Mesenchymal stem cell (in vitro differentiated cells and primary cell): ENCODE results near the gene FAM24B.

ENCODE experiments used
- DNase-seq: peaks from one replicate; pipeline ENCODE4 v3.0.0-alpha.2; 2013
- H2AFZ ChIP-seq: one replicate; pipeline ENCODE4 v1.6.1; 2013; ENCODE audit warnings: low read depth, mild to moderate bottlenecking, control low read depth, inconsistent platforms, low read length, moderate library complexity
- H2AK5ac ChIP-seq: 2 replicates; pipeline ENCODE4 v1.6.1; 2013; ENCODE audit warnings: low read length, moderate library complexity, mild to moderate bottlenecking, inconsistent platforms; ENCODE audit not compliant: severe bottlenecking
- H2BK120ac ChIP-seq: one replicate; pipeline ENCODE4 v1.6.1; 2013; ENCODE audit warnings: low read depth, mild to moderate bottlenecking, inconsistent platforms, low read length, moderate library complexity
- H2BK12ac ChIP-seq, 2 experiments: one replicate each; pipeline ENCODE4 v1.6.1; 2013; ENCODE audit warnings: inconsistent platforms in 2 of 2, low read length in 2 of 2, mild to moderate bottlenecking in 2 of 2, moderate library complexity in 2 of 2, control low read depth in 1 of 2
- H2BK15ac ChIP-seq: one replicate; pipeline ENCODE4 v1.6.1; 2013; ENCODE audit warnings: mild to moderate bottlenecking, low read depth, inconsistent platforms; ENCODE audit not compliant: poor library complexity, severe bottlenecking
- H2BK5ac ChIP-seq: 2 replicates; pipeline ENCODE4 v1.6.1; 2013; ENCODE audit warnings: low read depth, mild to moderate bottlenecking, low read length, control low read depth, inconsistent platforms; ENCODE audit not compliant: poor library complexity, severe bottlenecking
- H3K14ac ChIP-seq, 2 experiments: one replicate each; pipeline ENCODE4 v1.6.1; 2013; ENCODE audit warnings: inconsistent platforms in 2 of 2, low read length in 2 of 2, control low read depth in 1 of 2, mild to moderate bottlenecking in 1 of 2, moderate library complexity in 1 of 2
- H3K18ac ChIP-seq, 2 experiments: one replicate each; pipeline ENCODE4 v1.6.1; 2013; ENCODE audit warnings: inconsistent platforms in 2 of 2, low read length in 2 of 2, control low read depth in 1 of 2, low read depth in 1 of 2, mild to moderate bottlenecking in 1 of 2
- H3K23ac ChIP-seq, 2 experiments: one replicate each; pipeline ENCODE4 v1.6.1; 2013; ENCODE audit warnings: inconsistent platforms in 2 of 2, low read length in 2 of 2, mild to moderate bottlenecking in 2 of 2, moderate library complexity in 2 of 2, control low read depth in 1 of 2
- H3K27ac ChIP-seq: 2 replicates; pipeline ENCODE4 v1.5.1; 2013; ENCODE audit warnings: mild to moderate bottlenecking, moderate library complexity, low read length, control low read depth, inconsistent platforms; ENCODE audit not compliant: poor library complexity, severe bottlenecking
- H3K27me3 ChIP-seq, 2 experiments: 2 replicates each; pipeline versions ENCODE4 v1.6.1 to v1.7.0; 2013; ENCODE audit warnings: low read length in 2 of 2, mild to moderate bottlenecking in 2 of 2, moderate library complexity in 2 of 2, control low read depth in 1 of 2, inconsistent platforms in 1 of 2; ENCODE audit not compliant: control insufficient read depth in 1 of 2, insufficient read depth in 1 of 2
- H3K36me3 ChIP-seq, 2 experiments: 2 replicates each; pipeline versions ENCODE4 v1.6.1 to v1.7.0; 2013; ENCODE audit warnings: low read length in 2 of 2, control low read depth in 1 of 2, inconsistent platforms in 1 of 2, low read depth in 1 of 2, mild to moderate bottlenecking in 1 of 2; ENCODE audit not compliant: insufficient read depth in 2 of 2, control insufficient read depth in 1 of 2
- H3K4ac ChIP-seq, 2 experiments: one replicate each; pipeline ENCODE4 v1.6.1; 2013; ENCODE audit warnings: inconsistent platforms in 2 of 2, low read length in 2 of 2, mild to moderate bottlenecking in 2 of 2, moderate library complexity in 2 of 2, control low read depth in 1 of 2, low read depth in 1 of 2
- H3K4me1 ChIP-seq: 2 replicates; pipeline ENCODE4 v1.6.1; 2013; ENCODE audit warnings: low read depth, low read length, control low read depth; ENCODE audit not compliant: control insufficient read depth, insufficient read depth
- H3K4me2 ChIP-seq: 2 replicates; pipeline ENCODE4 v1.6.1; 2013; ENCODE audit warnings: low read length, mild to moderate bottlenecking, inconsistent platforms; ENCODE audit not compliant: poor library complexity, severe bottlenecking
- H3K4me3 ChIP-seq, 2 experiments: 2 replicates each; pipeline versions ENCODE4 v1.5.1 to v1.7.0; 2013; ENCODE audit warnings: low read length in 2 of 2, mild to moderate bottlenecking in 2 of 2, control low read depth in 1 of 2, low read depth in 1 of 2; ENCODE audit not compliant: insufficient read depth in 1 of 2
- H3K79me1 ChIP-seq: replicated peaks from 2 replicates; pipeline ENCODE4 v1.6.1; 2013; ENCODE audit warnings: mild to moderate bottlenecking, control low read depth, low read length, inconsistent platforms; ENCODE audit not compliant: poor library complexity, severe bottlenecking
- H3K9ac ChIP-seq: 2 replicates; pipeline ENCODE4 v1.7.0; 2013; ENCODE audit warnings: mild to moderate bottlenecking, low read length, moderate library complexity
- H3K9me3 ChIP-seq: 2 replicates; pipeline ENCODE4 v1.7.0; 2013; ENCODE audit warnings: mild to moderate bottlenecking, low read length; ENCODE audit not compliant: control insufficient read depth
- H4K8ac ChIP-seq: one replicate; pipeline ENCODE4 v1.6.1; 2013; ENCODE audit warnings: inconsistent platforms, mild to moderate bottlenecking, low read length, moderate library complexity
- H4K91ac ChIP-seq: one replicate; pipeline ENCODE4 v1.6.1; 2013; ENCODE audit warnings: mild to moderate bottlenecking, low read length, inconsistent platforms
- WGBS: methylation state at CpG from one replicate; pipeline ENCODE4 v1.1.7; 2013; ENCODE audit warnings: mixed read lengths; 5-methylcytosine and 5-hydroxymethylcytosine counted together

The FAM24B gene

GRCh38 chr10:122841569-122841968 is 37.8 kb downstream of the FAM24B start:
- Histone ChIP-seq H3K27me3 (peaks cover 0 to 4% of the 10 kb centered on the region in 2 experiments), H3K9me3 (peaks cover 4% of the 10 kb centered on the region), H4K91ac (no peak overlapping the region), H3K18ac (no peak overlapping the region), H3K27ac (no peak overlapping the region), H3K4me2 (no peak overlapping the region), H3K4ac (no peak overlapping the region), H2AK5ac (no peak overlapping the region), H4K8ac (no peak overlapping the region), H3K4me3 (no peak overlapping the region), H2BK15ac (no peak overlapping the region), H3K9ac (no peak overlapping the region), H3K23ac (no peak overlapping the region), H3K14ac (no peak overlapping the region), H2BK120ac (no peak overlapping the region), H3K79me1 (no peaks in the 10 kb centered on the region), H2AFZ (no peak overlapping the region), H2BK5ac (no peak overlapping the region), H3K36me3 (peaks cover 0 to 42% of the 10 kb centered on the region in 2 experiments), H2BK12ac (no peak overlapping the region), H3K4me1 (no peaks in the 10 kb centered on the region)
- DNase-seq, result no peak

GRCh38 chr10:122839505-122839904 is 39.9 kb downstream of the FAM24B start:
- H2BK120ac ChIP-seq, result no peak overlapping the region
- H3K9ac ChIP-seq, result no peak overlapping the region
- no peak overlapping the region for H2BK5ac ChIP-seq
- H3K18ac ChIP-seq, result no peak overlapping the region
- H3K27me3 ChIP-seq, result peaks cover 0 to 4% of the 10 kb centered on the region in 2 experiments
- H3K36me3 ChIP-seq, result peaks cover 0 to 53% of the 10 kb centered on the region in 2 experiments
- H4K8ac ChIP-seq, result no peak overlapping the region
- no peaks in the 10 kb centered on the region for H3K4me1 ChIP-seq
- H3K23ac ChIP-seq, result no peak overlapping the region
- H2BK12ac ChIP-seq, result no peak overlapping the region
- peaks cover 4% of the 10 kb centered on the region for H3K9me3 ChIP-seq
- no peak overlapping the region for H2AK5ac ChIP-seq
- no peak overlapping the region for H3K14ac ChIP-seq
- H3K79me1 ChIP-seq, result no peaks in the 10 kb centered on the region
- H4K91ac ChIP-seq, result no peak overlapping the region
- H3K4ac ChIP-seq, result no peak overlapping the region
- no peak overlapping the region for H3K27ac ChIP-seq
- no peak overlapping the region for H2BK15ac ChIP-seq
- no peak overlapping the region for H3K4me2 ChIP-seq
- H2AFZ ChIP-seq, result no peak overlapping the region
- H3K4me3 ChIP-seq, result no peak overlapping the region
- no peak for DNase-seq

- H3K4me1 ChIP-seq, result no peaks in the 10 kb centered on the region
- H4K91ac ChIP-seq, result no peak overlapping the region
- H3K18ac ChIP-seq, result no peak overlapping the region
- no peak overlapping the region for H3K27ac ChIP-seq
- H3K4me2 ChIP-seq, result no peak overlapping the region
- H3K27me3 ChIP-seq, result peaks cover 0 to 4% of the 10 kb centered on the region in 2 experiments
- DNase-seq, result no peak
- no peak overlapping the region for H2BK5ac ChIP-seq
- no peak overlapping the region for H2BK120ac ChIP-seq
- H3K36me3 ChIP-seq, result peaks cover 0 to 59% of the 10 kb centered on the region in 2 experiments
- H4K8ac ChIP-seq, result no peak overlapping the region
- 76% methylated on average over 4 of the region's 4 CpGs for WGBS
- no peak overlapping the region for H3K14ac ChIP-seq
- H2BK15ac ChIP-seq, result no peak overlapping the region
- no peak overlapping the region for H3K4me3 ChIP-seq
- no peak overlapping the region for H2BK12ac ChIP-seq
- no peak overlapping the region for H3K9ac ChIP-seq
- H2AFZ ChIP-seq, result no peak overlapping the region
- no peak overlapping the region for H3K23ac ChIP-seq
- H3K4ac ChIP-seq, result no peak overlapping the region
- H2AK5ac ChIP-seq, result no peak overlapping the region
- H3K79me1 ChIP-seq, result no peaks in the 10 kb centered on the region
- peaks cover 4% of the 10 kb centered on the region for H3K9me3 ChIP-seq
These were observed 40.5 kb downstream of the FAM24B start for GRCh38 chr10:122838880-122839279.

GRCh38 chr10:122835908-122836307 is 43.5 kb downstream of the FAM24B start:
- H2AK5ac ChIP-seq, result no peak overlapping the region
- H4K8ac ChIP-seq, result no peak overlapping the region
- H3K9ac ChIP-seq, result no peak overlapping the region
- no peak overlapping the region for H3K14ac ChIP-seq
- H2BK12ac ChIP-seq, result no peak overlapping the region
- no peak overlapping the region for H2BK5ac ChIP-seq
- H2BK15ac ChIP-seq, result no peak overlapping the region
- H2AFZ ChIP-seq, result no peak overlapping the region
- no peak overlapping the region for H3K27ac ChIP-seq
- H3K4me1 ChIP-seq, result no peaks in the 10 kb centered on the region
- H3K4me2 ChIP-seq, result no peak overlapping the region
- H3K18ac ChIP-seq, result no peak overlapping the region
- no peak overlapping the region for H3K4ac ChIP-seq
- DNase-seq, result no peak
- H3K4me3 ChIP-seq, result no peak overlapping the region
- H2BK120ac ChIP-seq, result no peak overlapping the region
- no peak overlapping the region for H3K23ac ChIP-seq
- no peak overlapping the region for H4K91ac ChIP-seq
- no peaks in the 10 kb centered on the region for H3K79me1 ChIP-seq
- H3K36me3 ChIP-seq, result peaks cover 0 to 70% of the 10 kb centered on the region in 2 experiments
- H3K9me3 ChIP-seq, result no peaks in the 10 kb centered on the region
- peaks cover 0 to 4% of the 10 kb centered on the region in 2 experiments for H3K27me3 ChIP-seq
- 47% methylated on average over 1 of the region's 2 CpGs for WGBS
